PC-3 (cell line): Measurements from ENCODE around the gene ARSB. TPM values are rescaled to one million over a fixed set of nuclear protein-coding genes. Genes with fewer than 3 reads are reported as not detected.

Source experiments
- ATAC-seq: fragments of 200-7000 bp; cut with Tn5 transposase; 2 replicates; pipeline ENCODE4 v1.9.1; 2020; ENCODE audit warnings: mild to moderate bottlenecking, moderate library complexity
- BruUV-seq: library from RNA; stranded (reverse); fragments of 400-500 nt; replicated peaks from 2 replicates; lab custom pipeline; 2021; lab: Mats Ljungman, UMichigan
- CTCF ChIA-PET: fragments of 300-600 bp; sonication (Branson Sonifier 250); formaldehyde crosslinking; loops from one replicate; lab custom pipeline; 2022; ENCODE audit warnings: antibody characterized with exemption; lab: Charles Lee
- POLR2A ChIA-PET: fragments of 300-600 bp; sonication (Branson Sonifier 250); formaldehyde crosslinking; loops from one replicate; lab custom pipeline; 2022; ENCODE audit warnings: antibody characterized with exemption; ENCODE audit not compliant: unreplicated experiment; lab: Charles Lee
- DNase-seq: peaks from one replicate; pipeline ENCODE4 v3.0.0-alpha.2; 2015
- H2AFZ ChIP-seq: fragments of 300-600 bp; sonication (generic); 2 replicates; pipeline ENCODE4 v1.6.0; 2016; ENCODE audit warnings: antibody characterized with exemption, low read length
- H3F3A ChIP-seq: fragments of 300-600 bp; sonication (generic); one replicate; pipeline ENCODE4 v1.6.0; 2017; ENCODE audit warnings: antibody characterized with exemption, low read length, control low read depth, mild to moderate bottlenecking; ENCODE audit not compliant: unreplicated experiment
- H3K27ac ChIP-seq: fragments of 300-600 bp; sonication (generic); 2 replicates; pipeline ENCODE4 v1.5.1; 2016; ENCODE audit warnings: mild to moderate bottlenecking, low read length
- H3K27me3 ChIP-seq: fragments of 300-600 bp; sonication (generic); 2 replicates; pipeline ENCODE4 v1.6.1; 2016; ENCODE audit warnings: low read length, mixed read lengths
- H3K36me3 ChIP-seq: fragments of 300-600 bp; sonication (generic); 2 replicates; pipeline ENCODE4 v1.6.1; 2016; ENCODE audit warnings: low read depth, mixed run types, low read length, mixed read lengths
- H3K4me1 ChIP-seq: fragments of 300-600 bp; sonication (generic); 2 replicates; pipeline ENCODE4 v1.5.1; 2016; ENCODE audit warnings: low read length; ENCODE audit not compliant: insufficient read depth
- H3K4me2 ChIP-seq: fragments of 300-600 bp; sonication (generic); 2 replicates; pipeline ENCODE4 v1.6.0; 2016; ENCODE audit warnings: low read length
- H3K4me3 ChIP-seq: fragments of 300-600 bp; sonication (generic); 2 replicates; pipeline ENCODE4 v1.5.1; 2016; ENCODE audit warnings: mild to moderate bottlenecking, low read length, mixed read lengths
- H3K79me2 ChIP-seq: fragments of 300-600 bp; sonication (generic); 2 replicates; pipeline ENCODE4 v1.6.1; 2017; ENCODE audit warnings: low read length, mixed read lengths
- H3K9ac ChIP-seq: fragments of 300-600 bp; sonication (generic); 2 replicates; pipeline ENCODE4 v1.6.0; 2016; ENCODE audit warnings: mild to moderate bottlenecking, low read length
- H3K9me2 ChIP-seq: fragments of 300-600 bp; sonication (generic); replicated peaks from 2 replicates; pipeline ENCODE4 v1.6.1; 2016; ENCODE audit warnings: mixed run types, low read length, mixed read lengths
- H3K9me3 ChIP-seq: fragments of 300-600 bp; sonication (generic); 2 replicates; pipeline ENCODE4 v1.6.1; 2016; ENCODE audit warnings: low read length, mixed read lengths
- H4K20me1 ChIP-seq: fragments of 300-600 bp; sonication (generic); 2 replicates; pipeline ENCODE4 v1.6.1; 2016; ENCODE audit warnings: low read length, mixed read lengths
- CTCF ChIP-seq: fragments of 300-600 bp; sonication (generic); conservative IDR thresholded peaks from 2 replicates; pipeline ENCODE4 v1.5.1; 2017; ENCODE audit warnings: antibody characterized with exemption, low read depth, mild to moderate bottlenecking, low read length
- EZH2 ChIP-seq: fragments of 300-600 bp; sonication (generic); IDR thresholded peaks from one replicate; pipeline ENCODE4 v1.6.1; 2017; ENCODE audit warnings: antibody characterized with exemption, mild to moderate bottlenecking, low read length; ENCODE audit not compliant: unreplicated experiment
- EZH2phosphoT487 ChIP-seq: fragments of 300-600 bp; sonication (generic); IDR thresholded peaks from 2 replicates; pipeline ENCODE4 v1.6.1; 2018; ENCODE audit warnings: mild to moderate bottlenecking, antibody characterized with exemption, low read length, borderline replicate concordance
- intact Hi-C: fragments of 100-400 bp; cut with micrococcal nuclease; formaldehyde crosslinking; loops from 2 replicates; pipeline ENCODE4 v1.9.0; 2023
- total RNA-seq: library from RNA; depleted of rRNA; stranded (reverse); fragments of >200 nt; gene quantifications from 2 replicates; pipeline ENCODE4 v1.2.3, GENCODE V29; 2014

The ARSB gene
- total RNA-seq, 1 experiment from 2014 or later: 8.1 TPM

- Histone ChIP-seq H3K4me1 (no peaks in the 10 kb centered on the region), H3K9me2 (no peaks in the 10 kb centered on the region), H3K27me3 (no peaks in the 10 kb centered on the region), H2AFZ (no peak overlapping the region), H3F3A (no peaks in the 10 kb centered on the region), H3K27ac (no peak overlapping the region), H3K9ac (no peak overlapping the region), H4K20me1 (no peaks in the 10 kb centered on the region), H3K4me2 (no peak overlapping the region), H3K36me3 (no peaks in the 10 kb centered on the region), H3K79me2 (no peaks in the 10 kb centered on the region), H3K4me3 (no peak overlapping the region), H3K9me3 (no peaks in the 10 kb centered on the region)
- ChIA-PET CTCF (no interaction called here), POLR2A (no interaction called here)
- no peak for DNase-seq
- no peak for TF ChIP-seq CTCF
- no peak for TF ChIP-seq EZH2phosphoT487
- TF ChIP-seq EZH2: no peak
- intact Hi-C loops: no loop called here
- ATAC-seq: no peak
- no TSS peak for BruUV-seq
Observed at GRCh38 chr5:78835176-78835575, 149.9 kb downstream of the ARSB start.

GRCh38 chr5:78833284-78833683 lies 151.8 kb downstream of the ARSB start:
- intact Hi-C loops: no loop called here
- Histone ChIP-seq H4K20me1 (no peaks in the 10 kb centered on the region), H3K27ac (no peak overlapping the region), H3K79me2 (no peaks in the 10 kb centered on the region), H3K9me2 (no peaks in the 10 kb centered on the region), H3K27me3 (no peaks in the 10 kb centered on the region), H3K9me3 (no peaks in the 10 kb centered on the region), H3K4me2 (no peak overlapping the region), H3K9ac (no peak overlapping the region), H3K4me3 (no peak overlapping the region), H3F3A (no peaks in the 10 kb centered on the region), H3K36me3 (no peaks in the 10 kb centered on the region), H3K4me1 (no peaks in the 10 kb centered on the region), H2AFZ (no peak overlapping the region)
- DNase-seq (no peak), ATAC-seq (no peak)
- ChIA-PET CTCF (no interaction called here), POLR2A (no interaction called here)
- TF ChIP-seq CTCF (no peak), EZH2 (no peak), EZH2phosphoT487 (no peak)
- BruUV-seq: no TSS peak

- POLR2A ChIA-PET: interaction anchor here (0.5 kb wide), 1 partner anchor 684 kb away, joined by 3 read pairs; no protein-coding TSS in a partner anchor
- intact Hi-C loops: no loop called here
Observed at GRCh38 chr5:78830528-78831046, 154.5 kb downstream of the ARSB start.

More at GRCh38 chr5:78830528-78831046, 154.5 kb downstream of the ARSB start:
- Histone ChIP-seq H3K4me1 (no peaks in the 10 kb centered on the region), H3K9ac (no peak overlapping the region), H2AFZ (no peak overlapping the region), H3K27me3 (no peaks in the 10 kb centered on the region), H3F3A (no peaks in the 10 kb centered on the region), H3K4me2 (no peak overlapping the region), H4K20me1 (no peaks in the 10 kb centered on the region), H3K79me2 (no peaks in the 10 kb centered on the region), H3K36me3 (no peaks in the 10 kb centered on the region), H3K4me3 (no peak overlapping the region), H3K9me2 (no peaks in the 10 kb centered on the region), H3K9me3 (no peaks in the 10 kb centered on the region), H3K27ac (no peak overlapping the region)
- ATAC-seq (no peak), DNase-seq (no peak)
- BruUV-seq: no TSS peak
- CTCF ChIA-PET: no interaction called here
- TF ChIP-seq EZH2 (no peak), CTCF (no peak), EZH2phosphoT487 (no peak)
